ENCODE data around the gene GPC3.
"Not testable (repeated sequence)": the region's sequence is repeated elsewhere in the genome, so short reads cannot be mapped to it uniquely, and the experiment has no call there.

Gene GPC3

GRCh38 chrX:133985164-133985966 lies at the start of gene GPC3:
Gene GPC3 (minus strand): TSS chrX:133985594.
- DNase-seq: peak; percentile 4

- no peak for DNase-seq
Observed at GRCh38 chrX:134032441-134032840, 47.0 kb upstream of the GPC3 start.

- peak; percentile 29 for DNase-seq
Observed at GRCh38 chrX:134026565-134027311, 41.3 kb upstream of the GPC3 start.

GRCh38 chrX:134025986-134026545 lies 40.7 kb upstream of the GPC3 start:
- DNase-seq: no peak

- DNase-seq: no peak
Observed at GRCh38 chrX:134024686-134025377, 39.4 kb upstream of the GPC3 start.

GRCh38 chrX:134023851-134024281 lies 38.5 kb upstream of the GPC3 start:
- no peak for DNase-seq

GRCh38 chrX:134020910-134021309 lies 35.5 kb upstream of the GPC3 start:
- no peak for DNase-seq

- no peak for DNase-seq
Observed at GRCh38 chrX:134019567-134020206, 34.3 kb upstream of the GPC3 start.

GRCh38 chrX:134016309-134016708 lies 30.9 kb upstream of the GPC3 start:
- not testable (repeated sequence) for DNase-seq

- DNase-seq: not testable (repeated sequence)
Observed at GRCh38 chrX:134015510-134015909, 30.1 kb upstream of the GPC3 start.

GRCh38 chrX:134013524-134013923 lies 28.1 kb upstream of the GPC3 start:
- no peak for DNase-seq

- DNase-seq: no peak
Observed at GRCh38 chrX:134013092-134013497, 27.7 kb upstream of the GPC3 start.

GRCh38 chrX:134010690-134011089 lies 25.3 kb upstream of the GPC3 start:
- no peak for DNase-seq

GRCh38 chrX:134007716-134008115 lies 22.3 kb upstream of the GPC3 start:
- DNase-seq: no peak

GRCh38 chrX:134006484-134007161 lies 21.2 kb upstream of the GPC3 start:
- no peak for DNase-seq

GRCh38 chrX:134004084-134004483 lies 18.7 kb upstream of the GPC3 start:
- no peak for DNase-seq

- no peak for DNase-seq
Observed at GRCh38 chrX:134002921-134003615, 17.7 kb upstream of the GPC3 start.

- DNase-seq: no peak
Observed at GRCh38 chrX:134000260-134001245, 15.2 kb upstream of the GPC3 start.

GRCh38 chrX:133999031-133999705 lies 13.8 kb upstream of the GPC3 start:
- no peak for DNase-seq

GRCh38 chrX:133995759-133996158 lies 10.4 kb upstream of the GPC3 start:
- no peak for DNase-seq
